ENCODE results near the gene NPLOC4.
"Not testable (repeated sequence)": the region's sequence is repeated elsewhere in the genome, so short reads cannot be mapped to it uniquely, and the experiment has no call there.

The NPLOC4 gene

DNA sequence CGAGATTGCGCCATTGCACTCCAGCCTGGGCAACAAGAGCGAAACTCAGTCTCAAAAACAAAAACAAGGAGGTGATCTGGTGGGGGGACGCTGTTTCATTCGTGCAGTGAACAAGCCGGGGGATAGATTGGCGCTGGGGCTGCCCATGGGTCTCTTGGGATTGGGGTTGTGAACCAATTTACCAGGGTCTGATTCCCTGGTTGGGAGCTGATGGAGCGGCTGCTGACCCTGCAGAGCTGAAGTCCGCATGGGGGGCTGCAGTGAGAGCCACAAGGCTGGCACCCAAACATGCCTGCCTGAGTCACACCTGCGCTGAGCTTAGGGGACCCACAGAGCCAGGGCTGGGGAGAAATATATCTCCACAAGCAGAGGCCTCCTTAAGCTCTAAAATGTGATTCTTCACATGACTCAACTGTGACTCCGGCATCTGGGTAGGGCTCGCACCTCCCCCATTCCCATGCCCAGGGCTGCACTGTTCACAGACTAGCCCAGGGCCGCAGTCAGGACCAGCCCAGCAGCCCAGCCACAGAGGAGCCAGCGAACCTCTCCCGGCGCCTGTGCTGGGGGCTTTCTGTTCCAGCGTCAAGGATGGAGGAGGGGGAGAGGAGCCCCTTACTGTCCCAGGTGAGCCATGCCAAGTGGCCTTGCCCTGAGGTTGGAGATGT lies 5.0 kb upstream of the NPLOC4 start:
- in situ Hi-C loops (cut with MboI; ENCODE audit: low pct_unique_long_range_greater_than_20kb, low sequenced_read_pairs): no loop called here
- no peak for DNase-seq

DNA sequence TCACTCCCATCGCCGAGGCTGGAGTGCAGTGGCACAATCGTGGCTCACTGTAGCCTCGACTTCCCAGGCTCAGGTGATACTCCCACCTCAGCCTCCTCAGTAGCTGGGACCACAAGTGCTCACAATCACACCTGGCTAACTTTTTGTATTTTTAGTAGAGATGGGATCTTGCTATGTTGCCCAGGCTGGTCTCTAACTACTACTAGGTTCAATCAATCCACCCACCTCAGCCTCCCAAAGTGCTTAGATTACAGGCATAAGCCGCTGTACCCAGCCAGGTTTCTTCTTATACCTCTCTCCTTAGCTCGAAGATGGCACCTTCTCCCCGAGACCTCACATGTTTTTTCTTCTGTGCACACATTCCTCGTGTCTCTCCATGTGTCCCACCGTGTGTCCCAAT lies 3.1 kb upstream of the NPLOC4 start:
- in situ Hi-C loops (cut with MboI; ENCODE audit: low pct_unique_long_range_greater_than_20kb, low sequenced_read_pairs): no loop called here
- DNase-seq: no peak

DNA sequence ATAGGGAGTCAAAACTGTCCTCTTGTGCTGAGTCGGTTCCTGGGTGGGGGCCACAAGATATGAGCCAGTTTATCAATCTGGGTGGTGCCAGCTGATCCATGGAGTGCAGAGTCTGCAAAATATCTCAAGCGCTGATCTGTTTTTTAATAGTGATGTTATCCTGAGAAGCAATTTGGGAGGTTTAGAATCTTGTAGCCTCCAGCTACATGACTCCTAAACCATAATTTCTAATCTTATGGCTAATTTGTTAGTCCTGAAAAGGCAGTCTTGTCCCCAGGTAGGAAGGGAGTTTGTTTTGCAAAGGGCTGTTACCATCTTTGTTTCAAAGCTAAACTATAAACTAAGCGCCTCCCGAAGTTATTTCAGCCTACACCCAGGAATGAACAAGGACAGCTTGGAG lies 1.8 kb upstream of the NPLOC4 start:
- no peak for DNase-seq
- in situ Hi-C loops (cut with MboI; ENCODE audit: low pct_unique_long_range_greater_than_20kb, low sequenced_read_pairs): no loop called here

DNA sequence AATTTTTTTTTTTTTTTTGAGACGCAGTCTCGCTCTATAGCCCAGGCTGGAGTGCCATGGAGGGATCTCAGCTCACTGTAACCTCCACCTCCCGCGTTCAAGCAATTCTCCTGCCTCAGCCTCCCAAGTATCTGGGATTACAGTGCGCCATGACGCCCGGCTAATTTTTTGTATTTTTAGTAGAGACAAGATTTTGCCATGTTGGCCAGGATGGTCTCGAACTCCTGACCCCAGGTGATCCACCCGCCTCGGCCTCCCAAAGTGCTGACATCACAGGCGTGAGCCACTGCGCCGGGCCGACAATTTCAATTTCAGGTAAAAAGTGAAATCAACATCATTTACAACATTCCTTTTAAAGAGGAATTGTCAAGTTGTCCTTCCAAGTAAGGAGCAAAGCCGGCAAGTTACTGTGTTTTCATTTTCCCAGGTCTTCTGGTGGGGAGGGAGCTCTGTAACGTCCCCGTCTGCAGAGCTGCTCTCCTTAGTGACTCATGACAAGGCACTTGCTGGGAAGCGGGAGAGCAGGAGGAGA lies 873 bp downstream of the NPLOC4 start:
- no peak for DNase-seq

DNA sequence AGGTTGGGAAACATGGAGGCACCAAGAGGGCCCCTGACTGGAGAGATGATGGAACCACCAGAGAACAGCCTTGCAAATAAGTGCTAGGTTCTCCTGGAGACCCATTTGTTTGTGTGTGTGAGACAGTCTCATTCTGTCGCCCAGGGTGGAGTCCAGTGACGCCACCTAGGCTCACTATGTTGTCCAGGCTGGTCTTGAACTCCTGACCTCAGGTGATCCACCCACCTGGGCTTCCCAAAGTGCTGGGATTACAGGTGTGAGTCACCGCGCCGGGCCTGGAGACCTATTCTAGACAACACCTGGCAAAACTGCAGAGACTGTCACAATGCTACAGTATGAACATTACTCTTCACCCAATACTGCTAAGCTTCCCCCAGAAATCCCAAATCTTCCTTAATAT lies 1.5 kb downstream of the NPLOC4 start:
- in situ Hi-C loops (cut with MboI; ENCODE audit: low pct_unique_long_range_greater_than_20kb, low sequenced_read_pairs): no loop called here
- DNase-seq: no peak

More for the DNA sequence above, 873 bp downstream of the NPLOC4 start:
- in situ Hi-C loops (cut with MboI; ENCODE audit: low pct_unique_long_range_greater_than_20kb, low sequenced_read_pairs): no loop called here

DNA sequence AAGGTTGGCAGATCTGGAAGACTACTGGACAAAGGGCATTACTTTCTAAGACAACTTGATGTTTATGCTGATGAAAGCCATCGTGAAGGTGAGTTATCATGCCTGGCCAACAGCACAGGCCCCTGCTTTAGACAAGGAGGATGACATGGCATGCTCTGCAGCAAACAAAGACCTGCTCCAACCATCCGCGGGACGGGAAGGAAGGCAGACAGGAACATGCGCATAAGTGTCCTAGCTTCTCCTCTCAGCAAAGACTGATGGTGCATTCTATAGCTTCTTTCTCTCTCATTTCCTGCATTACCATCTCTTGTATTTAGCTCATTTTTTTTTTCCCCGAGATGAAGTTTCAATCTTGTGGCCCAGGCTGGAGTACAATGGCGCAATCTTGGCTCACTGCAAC lies 5.4 kb downstream of the NPLOC4 start:
- DNase-seq: no peak
- in situ Hi-C loops (cut with MboI; ENCODE audit: low pct_unique_long_range_greater_than_20kb, low sequenced_read_pairs): no loop called here

DNA sequence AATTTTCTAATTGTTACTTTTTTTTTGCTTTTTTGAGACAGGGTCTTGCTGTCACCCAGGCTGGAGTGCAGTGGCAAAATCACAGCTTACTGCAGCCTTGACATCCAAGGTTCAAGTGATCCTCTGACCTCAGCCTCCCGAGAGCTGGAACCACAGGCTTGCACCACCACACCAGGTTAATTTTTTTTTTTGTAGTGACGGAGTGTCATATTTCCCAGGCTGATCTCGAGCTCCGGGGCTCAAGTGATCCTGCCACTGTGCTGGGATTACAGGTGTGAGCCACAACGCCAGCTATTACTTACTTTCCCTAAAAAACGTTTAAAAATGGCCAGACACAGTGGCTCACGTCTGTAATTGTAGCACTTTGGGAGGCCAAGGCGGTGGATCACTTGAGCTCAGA lies 6.6 kb downstream of the NPLOC4 start:
- no peak for DNase-seq
- in situ Hi-C loops (cut with MboI; ENCODE audit: low pct_unique_long_range_greater_than_20kb, low sequenced_read_pairs): no loop called here

DNA sequence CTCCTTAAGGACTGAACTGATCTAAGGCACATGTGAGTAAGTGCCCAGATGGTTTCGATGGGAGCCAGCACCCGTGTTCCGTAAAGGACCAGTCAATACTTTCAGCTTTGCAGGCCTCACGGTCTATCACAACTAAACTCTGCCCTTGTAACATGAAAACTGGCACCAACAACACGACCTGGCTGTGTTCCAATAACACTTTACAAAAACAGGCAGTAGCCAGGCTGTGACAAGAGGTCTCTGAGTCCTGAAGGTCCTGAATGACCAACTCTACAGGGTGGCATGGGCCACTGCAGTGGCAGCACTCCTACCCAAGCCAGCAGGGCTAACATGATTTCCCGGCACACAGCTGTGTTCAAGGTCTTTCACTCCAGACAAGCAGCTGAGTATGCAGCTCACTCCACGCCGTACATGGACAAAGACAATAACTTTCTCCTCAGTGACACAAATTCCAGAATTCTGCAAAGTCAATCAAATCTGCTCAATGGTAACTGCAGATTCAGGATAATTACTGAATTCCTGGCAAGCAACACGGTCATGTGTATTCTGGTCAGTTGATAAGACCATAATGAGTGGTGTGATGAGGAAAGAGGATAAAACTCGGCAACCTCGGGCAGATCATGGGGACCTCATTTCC lies 15.3 kb downstream of the NPLOC4 start:
- in situ Hi-C loops (cut with MboI; ENCODE audit: low pct_unique_long_range_greater_than_20kb, low sequenced_read_pairs): no loop called here
- no peak for DNase-seq

DNA sequence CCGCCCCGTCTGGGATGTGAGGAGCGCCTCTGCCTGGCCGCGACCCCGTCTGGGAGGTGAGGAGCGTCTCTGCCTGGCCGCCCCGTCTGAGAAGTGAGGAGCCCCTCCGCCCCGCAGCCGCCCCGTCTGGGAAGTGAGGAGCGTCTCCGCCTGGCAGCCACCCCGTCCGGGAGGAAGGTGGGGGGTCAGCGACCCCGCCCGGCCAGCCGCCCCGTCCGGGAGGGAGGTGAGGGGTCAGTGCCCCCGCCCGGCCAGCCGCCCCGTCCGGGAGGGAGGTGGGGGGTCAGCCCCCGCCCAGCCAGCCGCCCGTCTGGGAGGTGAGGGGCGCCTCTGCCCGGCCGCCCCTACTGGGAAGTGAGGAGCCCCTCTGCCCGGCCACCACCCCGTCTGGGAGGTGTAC lies 18.6 kb downstream of the NPLOC4 start:
- DNase-seq; in situ Hi-C loops (cut with MboI; ENCODE audit: low pct_unique_long_range_greater_than_20kb, low sequenced_read_pairs): not testable (repeated sequence)

DNA sequence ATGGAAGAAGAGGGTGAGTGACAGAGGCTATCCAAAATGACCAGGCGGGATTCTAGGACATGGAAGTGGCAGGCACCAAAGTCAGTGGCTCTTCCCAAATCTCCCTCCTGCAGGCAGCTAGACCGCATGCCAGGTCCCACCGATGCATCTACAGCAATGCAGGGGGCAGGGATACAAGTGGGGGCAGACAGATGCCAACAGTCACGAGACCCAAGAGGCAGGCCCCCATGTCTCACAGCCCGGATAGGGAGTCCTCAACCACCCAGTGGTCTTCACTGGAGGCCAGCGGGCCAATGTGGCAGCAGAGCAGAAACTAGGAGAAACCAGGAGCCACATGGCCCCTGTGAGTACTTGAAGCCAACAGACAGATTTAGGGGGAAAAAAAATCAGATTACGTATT lies 20.0 kb downstream of the NPLOC4 start:
- no peak for DNase-seq
- in situ Hi-C loops (cut with MboI; ENCODE audit: low pct_unique_long_range_greater_than_20kb, low sequenced_read_pairs): no loop called here

DNA sequence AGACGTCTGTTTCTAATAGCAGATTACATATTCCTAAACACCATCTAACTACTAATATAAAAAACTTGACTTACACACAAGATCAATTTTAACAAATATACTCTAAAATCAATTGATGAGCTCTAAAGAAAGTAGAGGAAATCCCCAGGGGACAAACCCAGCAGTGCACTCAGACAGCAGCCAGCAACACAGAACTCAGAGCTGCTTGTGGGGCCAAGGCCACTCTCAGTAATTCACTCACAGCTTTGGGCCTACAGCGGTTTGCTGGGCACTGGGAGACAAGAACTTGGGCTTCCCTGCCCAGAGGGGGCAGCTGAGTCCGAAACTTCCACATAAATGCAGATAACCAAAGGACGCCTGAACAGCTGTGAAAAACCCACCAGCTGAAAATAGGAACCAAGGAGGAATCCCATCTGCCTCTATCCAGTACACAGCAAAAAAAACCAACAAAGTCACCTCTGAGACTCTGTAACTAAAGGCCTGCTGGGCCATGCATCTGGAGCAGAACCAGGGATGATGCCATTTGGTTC lies 21.4 kb downstream of the NPLOC4 start:
- no peak for DNase-seq
- in situ Hi-C loops (cut with MboI; ENCODE audit: low pct_unique_long_range_greater_than_20kb, low sequenced_read_pairs): no loop called here

DNA sequence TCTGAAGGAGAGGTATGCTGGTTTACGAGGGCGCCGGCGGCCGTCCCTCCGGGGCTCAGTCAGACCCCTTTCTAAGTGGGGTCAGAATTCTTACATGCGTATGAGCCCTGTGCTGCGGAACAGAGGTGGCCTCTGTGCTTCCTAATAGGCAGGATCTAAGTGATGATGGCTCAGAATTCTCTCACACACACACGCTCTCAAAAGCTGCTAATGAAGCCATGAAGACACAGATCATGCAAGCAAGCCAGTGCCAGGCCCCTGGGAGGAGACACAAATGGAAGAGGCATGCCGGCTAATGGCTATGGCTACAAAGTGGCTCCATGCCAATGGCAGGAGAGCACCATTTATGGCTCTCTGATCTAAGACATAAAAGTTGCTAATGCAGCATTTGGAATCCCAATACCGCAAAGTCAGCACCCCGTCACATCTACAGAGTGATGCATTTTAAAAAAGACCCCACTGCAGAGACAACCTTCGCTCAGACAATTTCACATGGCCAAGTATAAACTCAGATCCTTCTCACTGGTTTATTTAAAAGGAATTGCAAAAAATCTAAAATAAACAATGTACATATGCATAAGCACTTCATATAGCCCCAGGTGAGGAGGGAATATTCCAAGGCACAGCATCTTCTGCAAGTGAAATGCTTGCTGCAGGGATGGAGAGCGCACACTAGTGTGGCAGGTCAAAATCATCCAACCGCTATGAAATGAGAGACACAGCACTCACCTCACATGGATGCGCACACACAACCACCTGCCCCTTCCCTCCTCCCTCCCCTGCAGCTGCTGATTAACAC lies 24.5 kb downstream of the NPLOC4 start:
- in situ Hi-C loops (cut with MboI; ENCODE audit: low pct_unique_long_range_greater_than_20kb, low sequenced_read_pairs): no loop called here
- no peak for DNase-seq

DNA sequence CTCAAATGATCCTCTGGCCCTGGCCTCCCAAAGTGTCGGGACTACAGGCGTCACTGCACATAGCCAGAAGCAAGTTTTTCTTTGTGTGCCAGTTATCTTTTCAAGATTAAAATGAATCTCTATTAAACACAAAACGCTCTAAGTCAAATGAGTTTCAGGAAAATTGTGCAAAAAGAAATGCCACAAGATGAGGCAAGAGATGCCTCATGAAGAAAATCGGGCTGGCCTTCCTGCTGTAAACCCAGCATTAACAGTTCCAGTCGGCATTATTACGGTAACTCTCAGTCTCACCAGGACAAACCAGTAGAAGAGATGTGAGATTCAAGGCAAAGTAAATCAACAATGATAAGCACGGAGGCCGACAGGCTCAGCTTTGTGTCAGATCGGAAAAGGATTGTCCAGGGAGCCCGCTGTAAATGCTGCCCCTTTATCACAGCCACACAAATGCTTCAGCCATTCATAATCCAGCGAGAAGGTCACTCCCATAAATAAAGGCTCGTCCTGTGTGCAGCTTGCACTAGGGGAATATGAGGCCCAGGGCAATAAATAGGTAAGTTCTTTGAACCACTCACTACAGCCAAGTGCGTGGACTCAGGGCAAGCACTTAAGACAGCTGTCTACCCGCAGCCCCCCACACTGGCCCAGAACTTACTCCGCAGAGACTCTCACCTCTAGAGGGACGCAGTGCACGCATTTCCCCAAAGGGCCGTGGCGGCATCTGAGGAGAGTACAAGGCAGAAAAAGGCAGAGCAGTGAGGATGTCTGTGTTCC lies 27.2 kb downstream of the NPLOC4 start:
- no peak for DNase-seq
- in situ Hi-C loops (cut with MboI; ENCODE audit: low pct_unique_long_range_greater_than_20kb, low sequenced_read_pairs): no loop called here

DNA sequence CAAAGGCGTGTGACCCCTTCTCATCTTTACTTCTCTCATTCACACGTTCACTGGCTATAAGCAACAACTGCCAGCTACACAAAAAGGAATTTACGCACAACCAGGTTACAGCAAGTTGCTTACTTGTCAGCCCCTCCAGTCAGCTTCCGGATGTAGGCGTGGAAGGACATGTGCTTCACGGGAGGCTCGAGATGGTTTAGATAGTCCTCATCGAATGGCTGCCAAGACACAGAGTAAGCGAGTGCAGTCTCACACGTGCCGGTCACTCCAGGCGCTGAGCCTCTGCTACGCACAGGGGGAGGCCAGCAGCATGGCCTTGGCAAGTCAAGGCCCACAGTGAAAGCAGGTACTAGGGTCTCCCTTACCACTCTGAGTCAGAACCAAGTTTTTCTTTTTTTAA lies 28.3 kb downstream of the NPLOC4 start:
- no peak for DNase-seq
- in situ Hi-C loops (cut with MboI; ENCODE audit: low pct_unique_long_range_greater_than_20kb, low sequenced_read_pairs): no loop called here

DNA sequence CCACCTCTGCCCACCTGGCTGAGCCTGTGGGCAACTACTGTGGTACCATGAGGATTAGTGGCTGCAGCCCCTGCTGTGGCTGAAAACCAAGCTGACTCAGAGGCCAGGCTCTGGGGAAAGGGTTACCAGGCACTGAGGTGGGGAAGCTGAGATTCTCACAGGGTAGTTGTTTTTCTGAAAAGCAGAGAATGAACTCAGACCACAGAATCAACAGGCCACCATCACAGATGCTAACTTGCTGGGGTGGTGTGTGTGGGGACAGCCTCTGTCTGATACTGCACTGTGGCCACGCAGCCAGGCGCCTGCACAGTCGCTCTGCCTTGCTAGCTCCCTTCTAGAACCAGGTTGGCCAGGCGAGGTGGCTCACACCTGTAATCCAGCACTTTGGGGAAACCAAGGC lies 28.8 kb downstream of the NPLOC4 start:
- in situ Hi-C loops (cut with MboI; ENCODE audit: low pct_unique_long_range_greater_than_20kb, low sequenced_read_pairs): no loop called here

DNA sequence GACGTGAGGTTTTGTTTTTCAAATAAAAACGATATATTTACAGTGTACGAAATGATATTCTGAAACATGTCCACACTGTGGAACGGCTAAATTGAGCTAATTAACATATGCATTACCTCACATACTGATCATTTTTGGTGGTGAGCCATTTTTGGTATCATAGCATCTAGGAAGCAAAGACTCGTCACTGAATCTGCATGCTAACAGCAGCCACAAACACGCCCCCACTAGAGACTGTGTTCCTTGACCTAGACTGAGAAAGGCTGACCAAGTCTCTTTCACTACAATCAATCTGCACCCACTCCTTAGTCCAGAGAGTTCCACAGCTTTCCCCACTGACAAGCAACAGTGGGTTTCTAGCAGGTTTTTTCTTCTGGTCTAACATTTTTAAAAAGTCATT lies 29.5 kb downstream of the NPLOC4 start:
- in situ Hi-C loops (cut with MboI; ENCODE audit: low pct_unique_long_range_greater_than_20kb, low sequenced_read_pairs): no loop called here
- DNase-seq: no peak

More for the DNA sequence above, 28.8 kb downstream of the NPLOC4 start:
- DNase-seq: no peak

DNA sequence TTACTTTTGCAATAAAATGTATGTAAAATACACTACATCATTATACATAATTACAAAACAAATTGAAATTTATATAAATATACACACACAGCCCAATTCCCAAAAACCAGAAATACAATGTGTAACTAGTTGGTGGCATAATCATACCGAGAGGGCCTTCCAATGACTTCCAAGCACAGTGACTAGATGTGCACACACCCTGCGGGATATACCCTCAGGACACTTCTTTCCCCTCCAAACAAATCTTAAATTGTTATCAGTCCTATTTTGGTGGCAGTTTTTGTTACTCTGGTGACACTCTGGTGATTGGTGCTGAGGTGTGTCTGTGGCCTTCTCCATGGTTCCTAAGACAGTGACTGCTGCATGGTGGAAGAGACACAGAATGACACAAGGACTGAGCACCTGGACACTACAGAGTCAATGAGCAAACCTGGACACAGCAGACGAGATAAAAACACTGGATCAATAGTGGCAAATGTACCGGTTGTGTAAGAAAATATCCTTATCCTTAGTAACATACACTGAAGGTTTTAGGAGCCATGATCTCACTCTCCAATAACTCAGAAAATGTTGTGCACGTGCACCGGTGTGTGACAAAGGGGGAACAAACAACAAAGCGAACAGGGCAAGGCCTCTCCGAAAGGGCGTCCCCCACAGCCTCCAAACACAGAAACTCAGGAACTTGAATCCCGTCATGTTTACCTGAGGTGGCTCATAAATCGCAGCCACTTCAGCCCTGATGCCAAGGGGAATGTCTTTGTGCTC lies 32.9 kb downstream of the NPLOC4 start:
- in situ Hi-C loops (cut with MboI; ENCODE audit: low pct_unique_long_range_greater_than_20kb, low sequenced_read_pairs): no loop called here
- DNase-seq: no peak

DNA sequence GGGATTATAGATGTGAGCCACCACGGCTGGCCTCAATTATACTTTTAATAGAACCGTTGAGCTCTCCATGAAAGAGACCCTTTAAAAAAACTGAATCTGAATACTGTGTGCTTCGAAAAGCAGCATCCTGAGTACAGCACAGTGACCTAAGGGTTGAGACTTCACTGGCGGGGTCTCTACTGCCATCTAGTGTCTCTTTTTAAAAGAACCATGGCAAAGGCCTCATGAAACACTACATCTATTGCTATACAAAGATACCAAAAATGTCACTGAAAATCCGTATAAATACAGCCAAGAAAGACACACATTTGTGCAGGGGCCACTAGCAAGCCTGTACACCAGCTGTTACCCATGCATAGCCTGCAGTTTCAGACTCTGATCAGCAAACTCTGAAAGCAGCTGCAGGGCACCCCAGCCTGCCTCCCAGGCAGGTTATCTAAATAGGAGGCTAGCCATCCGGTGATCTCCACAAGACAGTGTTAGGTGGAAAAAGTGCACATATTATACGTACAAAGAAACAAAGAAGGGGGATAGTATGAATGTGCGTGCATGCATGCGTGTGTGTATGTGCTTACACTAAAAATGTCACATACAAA lies 35.3 kb downstream of the NPLOC4 start:
- in situ Hi-C loops (cut with MboI; ENCODE audit: low pct_unique_long_range_greater_than_20kb, low sequenced_read_pairs): no loop called here
- peak; percentile 79 for DNase-seq
